ENCODE measurements around the gene ATAD3B. TPM values are rescaled to one million over a fixed set of nuclear protein-coding genes. Genes with fewer than 3 reads are reported as not detected.

The ATAD3B gene
- total RNA-seq, 1 experiment from 2014 or later, result 62.9 TPM

DNA sequence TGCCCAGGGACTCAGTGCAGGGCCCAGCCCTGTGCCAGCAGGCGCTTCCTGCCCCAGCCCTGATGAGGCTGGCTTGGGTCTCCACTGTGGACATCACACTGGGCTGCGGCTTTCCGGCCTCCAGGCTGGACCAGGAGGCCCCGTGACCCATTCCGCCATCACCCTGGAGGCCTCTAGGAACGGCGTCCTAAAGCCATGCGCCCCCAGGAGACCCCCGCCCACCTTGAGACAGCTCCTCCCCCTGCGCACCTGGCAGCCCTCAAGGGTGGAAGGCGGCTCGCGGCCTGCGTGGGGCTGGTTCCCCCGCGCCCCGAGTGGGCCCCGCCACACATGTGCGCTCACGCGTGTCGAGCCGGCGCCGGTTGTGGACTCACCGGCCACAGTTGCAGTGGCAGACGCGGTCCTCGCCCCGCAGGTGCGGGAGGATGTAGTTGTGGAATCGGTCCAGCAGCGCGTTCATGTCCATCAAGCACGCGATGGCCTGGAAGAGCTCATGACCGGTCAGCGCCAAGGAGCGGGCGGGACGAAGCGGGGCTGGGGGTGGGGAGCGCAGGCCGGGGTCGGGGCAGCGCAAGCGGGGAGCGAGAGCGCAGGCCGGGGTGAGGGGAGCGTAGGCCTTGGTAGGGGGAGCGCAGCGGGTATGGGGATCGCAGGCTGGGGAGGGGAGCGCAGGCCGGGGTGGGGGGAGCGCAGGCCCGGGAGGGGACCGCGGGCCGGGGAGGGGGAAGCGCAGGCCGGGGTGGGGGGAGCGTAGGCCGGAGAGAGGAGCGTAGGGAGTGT lies 67.9 kb downstream of the ATAD3B start:
- no peak overlapping the region for H3K4me2 ChIP-seq (ENCODE audit: low read length)
- no peak overlapping the region for H2AFZ ChIP-seq (ENCODE audit: low read depth, low read length, poor library complexity, severe bottlenecking)
- no peak overlapping the region for H3K27ac ChIP-seq (ENCODE audit: low read depth, low read length)
- no peaks in the 10 kb centered on the region for H3K9me2 ChIP-seq (ENCODE audit: insufficient read depth)
- CTCF ChIA-PET, result no interaction called here
- BruUV-seq (replicated peaks), result no TSS peak
- no peak for TF ChIP-seq SIN3A (IDR thresholded peaks at IDR 0.05; ENCODE audit: low read depth)
- no peak for TF ChIP-seq ZBTB33 (IDR thresholded peaks at IDR 0.05; ENCODE audit: extremely low read depth, insufficient replicate concordance, low read length)
- no peak for TF ChIP-seq ZNF274 (IDR thresholded peaks at IDR 0.05; ENCODE audit: low read depth, low read length)
- no peak for TF ChIP-seq POLR2A (IDR thresholded peaks at IDR 0.05; ENCODE audit: borderline replicate concordance, extremely low read depth, insufficient read depth, insufficient read length)
- TF ChIP-seq ATF3 (IDR thresholded peaks at IDR 0.05), result no peak
- TF ChIP-seq REST (IDR thresholded peaks at IDR 0.05; ENCODE audit: low read depth), result no peak
- TF ChIP-seq CEBPB (IDR thresholded peaks at IDR 0.05; ENCODE audit: low read depth), result no peak
- no peak for TF ChIP-seq YY1 (IDR thresholded peaks at IDR 0.05; ENCODE audit: extremely low read depth, insufficient replicate concordance, low read depth, low read length)
- TF ChIP-seq EGR1 (IDR thresholded peaks at IDR 0.05; ENCODE audit: low read depth), result no peak
- no peak overlapping the region for H3K9ac ChIP-seq (ENCODE audit: low read length)
- ATAC-seq (no peak), DNase-seq (ENCODE audit: low read depth, low spot score) (no peak)
- H3K79me2 ChIP-seq (ENCODE audit: insufficient read depth, low read length), result no peaks in the 10 kb centered on the region
- H3K36me3 ChIP-seq (ENCODE audit: control insufficient read depth in 1 of 2, insufficient read depth in 2 of 2, low read length in 2 of 2), result no peaks in the 10 kb centered on the region
- RAD21 ChIA-PET (ENCODE audit: low non-redundant PET in 1 of 2, low total read pairs in 2 of 2, uncharacterized antibody in 2 of 2, unreplicated experiment in 2 of 2), result no interaction called here
- no peaks in the 10 kb centered on the region for H3K4me1 ChIP-seq (ENCODE audit: control insufficient read depth in 1 of 2, insufficient read depth in 2 of 2, low read length in 2 of 2)
- intact Hi-C loops (cut with micrococcal nuclease), result no loop called here
- no peaks in the 10 kb centered on the region for H3K9me3 ChIP-seq (ENCODE audit: control insufficient read depth in 1 of 2, insufficient read depth in 1 of 2, low read depth in 1 of 2, low read length in 2 of 2)
- POLR2A ChIA-PET, result no interaction called here
- H3K27me3 ChIP-seq (ENCODE audit: insufficient read depth, low read length), result no peaks in the 10 kb centered on the region
- no peaks in the 10 kb centered on the region for H4K20me1 ChIP-seq (ENCODE audit: insufficient read depth)
- no peak overlapping the region for H3K4me3 ChIP-seq (replicated peaks in 1 of 2; ENCODE audit: low read depth in 1 of 2, low read length in 2 of 2)
